Stimulated activated CD8-positive, alpha-beta memory T cell treated with anti-CD3 and anti-CD28 coated beads, Interleukin-15, amount 100 ng/mL, for 4 hours (primary cell): Measurements from ENCODE around the gene NANP.
"Not testable (repeated sequence)": the region's sequence is repeated elsewhere in the genome, so short reads cannot be mapped to it uniquely, and the experiment has no call there.

Experiments used
- DNase-seq, 2 donors: peaks; one replicate each; pipeline ENCODE4 v3.0.0-alpha.2; 2020; ENCODE audit warnings: low read depth in 2 of 2

The NANP gene

GRCh38 chr20:25606094-25606695 lies 17.6 kb downstream of the NANP start:
- no peak for DNase-seq

GRCh38 chr20:25605148-25605547 lies 18.7 kb downstream of the NANP start:
- DNase-seq, result no peak

GRCh38 chr20:25604611-25605010 lies 19.2 kb downstream of the NANP start:
- no peak for DNase-seq

GRCh38 chr20:25602914-25603309 lies 20.9 kb downstream of the NANP start:
- DNase-seq, result not testable (repeated sequence)

GRCh38 chr20:25602191-25602913 lies 21.5 kb downstream of the NANP start:
- DNase-seq, result not testable (repeated sequence)

GRCh38 chr20:25601659-25602058 lies 22.2 kb downstream of the NANP start:
- no peak for DNase-seq

GRCh38 chr20:25600632-25601031 lies 23.2 kb downstream of the NANP start:
- no peak for DNase-seq

GRCh38 chr20:25592135-25592852 lies 31.5 kb downstream of the NANP start:
- no peak for DNase-seq

GRCh38 chr20:25590778-25591177 lies 33.0 kb downstream of the NANP start:
- DNase-seq, result not testable (repeated sequence)

- DNase-seq, result no peak
Measured at GRCh38 chr20:25588491-25588890, 35.3 kb downstream of the NANP start.

GRCh38 chr20:25587536-25587935 lies 36.3 kb downstream of the NANP start:
- no peak for DNase-seq

GRCh38 chr20:25586877-25587276 lies 36.9 kb downstream of the NANP start:
- DNase-seq, result no peak

- peak; percentile 10 to 30 for DNase-seq
Measured at GRCh38 chr20:25584905-25585704, 38.7 kb downstream of the NANP start, which contains the start of gene NINL. Gene NINL (minus strand): TSS chr20:25585531. CDS start chr20:25526587, 58,944 bp downstream.

- not testable (repeated sequence) for DNase-seq
Measured at GRCh38 chr20:25583607-25584006, 40.2 kb downstream of the NANP start.

- no peak for DNase-seq
Measured at GRCh38 chr20:25580711-25581110, 43.1 kb downstream of the NANP start.

GRCh38 chr20:25579081-25579770 lies 44.6 kb downstream of the NANP start:
- no peak for DNase-seq

GRCh38 chr20:25576783-25577530 lies 46.9 kb downstream of the NANP start:
- DNase-seq, result no peak

- no peak for DNase-seq
Measured at GRCh38 chr20:25574411-25574810, 49.4 kb downstream of the NANP start.

GRCh38 chr20:25573288-25574251 lies 50.2 kb downstream of the NANP start:
- DNase-seq, result no peak
